SK-N-MC (cell line): Measurements from ENCODE around the gene PTHLH.

Source experiments
- FOXP2 ChIP-seq: optimal IDR thresholded peaks from 2 replicates; pipeline ENCODE3; 2011; ENCODE audit warnings: mild to moderate bottlenecking, moderate library complexity; ENCODE audit not compliant: insufficient read depth; ENCODE audit errors: extremely low read length, control extremely low read depth
- POLR2AphosphoS5 ChIP-seq: IDR thresholded peaks from 2 replicates; pipeline ENCODE4 v1.6.1; 2012; ENCODE audit warnings: mild to moderate bottlenecking, low read depth, low read length, borderline replicate concordance

- no peak for TF ChIP-seq POLR2AphosphoS5
- no peak for TF ChIP-seq FOXP2
These were observed 9.3 kb upstream of the PTHLH start for GRCh38 chr12:27981874-27982273.
